NCI-H1092 treated with DMSO at 0.1 percent for 48 hours (cell line): Measurements from ENCODE around the gene FGF10.

Source experiments
- DNase-seq: peaks from one replicate; lab custom pipeline; 2025; lab: John Stamatoyannopoulos, UW

FGF10 gene

DNA sequence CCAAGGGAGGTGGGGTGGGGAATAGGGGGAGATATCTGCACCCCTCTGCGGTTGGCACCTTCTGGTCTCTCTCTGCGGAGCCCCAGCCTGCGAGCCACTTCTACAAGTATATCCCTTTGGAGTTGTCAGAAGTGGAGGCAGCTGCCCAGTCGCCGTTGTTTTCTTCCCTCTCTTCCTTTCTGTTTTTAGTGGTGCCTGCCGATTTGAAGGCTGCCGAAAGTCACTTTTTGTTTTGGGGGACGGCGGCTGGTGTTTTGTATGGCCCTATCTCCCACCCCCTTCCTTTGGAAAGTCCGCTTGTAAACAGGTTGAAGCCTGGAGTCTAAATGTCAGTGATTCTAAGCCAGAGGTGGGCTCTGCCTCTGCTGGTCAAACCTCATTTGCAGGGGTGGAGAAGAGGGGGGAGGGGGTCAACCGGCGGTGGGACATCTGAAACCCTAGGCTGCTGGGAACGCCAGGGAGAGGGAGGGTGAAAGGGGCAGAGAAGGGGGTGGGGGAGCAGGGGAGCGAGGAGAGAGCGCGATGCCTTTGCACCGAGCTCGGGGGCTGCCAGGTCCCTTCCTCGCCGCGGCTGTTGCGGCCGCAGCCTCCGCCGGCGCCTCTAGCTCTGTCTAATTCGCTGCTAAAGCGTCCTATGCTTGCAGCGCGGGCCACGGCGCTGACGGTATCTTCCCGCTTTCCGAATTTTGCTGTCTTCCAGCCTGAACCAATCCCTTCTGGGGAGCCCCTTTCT, at the start of gene FGF10:
TSS of gene FGF10 (minus strand) at position 331 of the 733 bp plus-strand sequence. CDS start 738 bp downstream, outside the sequence.
- no peak for DNase-seq

DNA sequence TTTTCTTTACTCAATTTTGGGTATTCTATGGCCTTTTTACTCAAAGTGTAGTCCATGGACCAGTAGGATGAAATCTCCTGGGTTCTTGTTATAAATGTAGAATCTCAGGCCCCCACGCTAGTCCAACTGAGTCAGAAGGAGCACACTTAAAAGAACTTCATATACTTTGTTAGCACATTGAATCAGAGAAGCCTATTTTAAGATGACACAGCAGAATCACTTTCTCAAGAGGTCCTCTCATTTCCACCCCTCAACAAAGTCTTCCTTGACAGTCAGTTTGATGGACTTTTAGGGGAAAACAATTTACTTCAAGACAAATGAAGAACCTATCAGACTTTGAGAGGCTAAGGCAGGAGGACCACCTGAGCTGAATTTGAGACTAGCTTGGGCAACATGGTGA, 37.7 kb upstream of the FGF10 start:
- no peak for DNase-seq

DNA sequence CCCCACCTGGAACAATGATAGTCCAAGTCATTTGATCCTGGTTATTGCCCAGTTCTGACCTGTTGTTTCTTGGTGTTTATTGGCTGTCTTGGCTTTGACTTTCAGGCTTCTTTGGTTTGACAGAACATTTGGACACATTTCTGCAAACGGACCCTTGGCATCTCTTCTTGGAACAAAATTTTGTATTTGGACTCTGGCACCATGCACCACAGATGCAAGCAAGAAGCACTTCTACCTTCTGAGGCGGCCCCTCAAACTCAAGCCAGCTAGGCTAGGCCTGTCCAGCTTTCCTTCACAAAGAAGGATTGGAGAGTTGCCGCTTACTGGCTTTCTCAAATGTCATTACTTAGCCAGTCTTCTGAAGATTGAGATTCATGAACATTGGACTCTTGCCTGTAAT, 23.1 kb upstream of the FGF10 start:
- no peak for DNase-seq

DNA sequence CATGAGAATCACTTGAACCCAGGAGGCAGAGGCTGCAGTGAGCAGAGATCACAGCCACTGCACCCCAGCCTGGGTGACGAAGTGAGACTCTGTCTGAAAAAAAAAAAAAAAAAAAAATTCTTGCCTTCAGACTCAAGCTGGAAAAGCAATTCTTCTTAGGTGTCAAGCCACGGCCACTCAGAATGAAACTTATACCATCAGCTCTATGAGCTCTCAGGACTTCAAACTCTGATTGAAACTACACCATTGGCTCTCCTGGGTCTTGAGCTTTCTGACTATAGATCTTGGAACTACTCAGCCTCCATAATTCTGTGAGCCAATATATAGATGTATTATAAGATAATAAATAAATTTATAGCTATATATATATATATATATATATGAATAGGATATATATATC, 12.9 kb upstream of the FGF10 start:
- no peak for DNase-seq

DNA sequence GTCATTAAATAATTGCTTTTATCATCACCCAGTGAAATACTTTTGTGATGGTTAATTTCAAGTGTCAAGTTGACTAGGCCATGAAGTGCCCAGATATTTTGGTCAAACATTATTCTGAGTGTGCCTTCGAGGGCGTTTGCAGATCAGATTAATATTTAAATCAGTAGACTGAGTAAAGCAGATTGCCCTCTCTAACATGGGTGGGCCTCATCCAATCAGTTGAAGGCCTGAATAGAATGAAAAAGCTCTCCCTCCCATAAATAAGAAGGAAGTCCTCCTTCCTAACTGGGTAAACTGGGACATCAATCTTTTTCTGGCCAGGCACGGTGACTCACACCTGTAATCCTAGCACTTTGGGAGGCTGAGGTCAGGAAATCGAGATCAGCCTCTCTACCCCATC, 12.4 kb upstream of the FGF10 start:
- no peak for DNase-seq

DNA sequence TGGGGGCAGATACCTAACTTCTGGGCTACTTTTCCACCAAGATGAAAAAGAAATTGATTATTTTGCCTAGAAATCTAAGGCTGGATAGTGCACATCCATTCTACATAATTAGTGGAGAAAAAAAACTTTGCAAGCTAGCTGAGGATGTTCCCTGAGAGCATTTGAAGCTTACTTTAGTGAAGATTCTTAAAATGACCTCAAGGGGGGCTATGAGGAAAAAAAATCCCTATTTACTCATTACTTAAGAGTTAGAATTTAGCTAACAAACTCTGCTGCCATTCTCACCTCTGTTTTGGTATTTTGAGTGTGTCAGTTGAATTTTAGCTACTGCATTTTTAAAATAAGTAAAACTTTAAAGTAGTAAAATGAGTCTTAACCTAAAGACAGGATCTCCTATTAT, 9.2 kb upstream of the FGF10 start:
- DNase-seq: no peak

DNA sequence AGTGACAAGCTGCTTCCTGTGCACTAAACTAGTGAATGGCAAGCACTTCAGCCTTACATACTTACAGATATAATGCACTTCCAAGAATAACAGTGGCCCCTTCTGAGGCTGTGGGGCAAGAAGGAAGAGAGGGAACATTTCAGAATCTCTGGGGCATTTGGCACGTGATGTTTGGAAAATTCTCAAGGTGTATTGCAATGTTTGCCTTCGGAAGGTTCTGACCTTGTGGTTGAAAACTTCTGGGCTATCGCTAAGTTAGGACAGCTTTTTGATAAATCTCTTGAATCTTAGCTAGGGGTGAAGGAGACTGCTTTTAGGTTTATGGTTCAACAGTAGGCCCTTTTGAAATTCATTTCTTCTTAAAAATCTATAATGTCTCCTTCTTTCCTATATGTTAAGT, 7.1 kb upstream of the FGF10 start:
- no peak for DNase-seq

DNA sequence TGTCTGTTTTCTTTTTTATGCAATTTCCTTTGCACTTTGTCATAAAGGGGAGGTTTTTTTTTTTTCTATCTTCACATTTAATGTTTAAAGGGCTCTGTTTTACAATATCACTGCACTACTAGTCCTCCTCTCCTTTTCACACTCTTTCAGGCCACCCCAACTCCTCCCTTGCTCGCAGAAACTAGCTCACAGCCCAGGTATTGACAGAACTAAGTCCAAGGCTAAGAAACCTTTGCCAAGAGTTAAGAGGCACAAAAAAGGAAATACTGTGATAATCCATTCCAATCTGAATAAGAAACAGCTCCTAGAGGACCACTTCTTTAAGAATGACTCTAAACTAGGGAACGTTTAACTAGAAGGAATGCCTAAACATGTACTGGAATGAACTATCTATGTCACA, 1.1 kb upstream of the FGF10 start:
- DNase-seq: no peak

DNA sequence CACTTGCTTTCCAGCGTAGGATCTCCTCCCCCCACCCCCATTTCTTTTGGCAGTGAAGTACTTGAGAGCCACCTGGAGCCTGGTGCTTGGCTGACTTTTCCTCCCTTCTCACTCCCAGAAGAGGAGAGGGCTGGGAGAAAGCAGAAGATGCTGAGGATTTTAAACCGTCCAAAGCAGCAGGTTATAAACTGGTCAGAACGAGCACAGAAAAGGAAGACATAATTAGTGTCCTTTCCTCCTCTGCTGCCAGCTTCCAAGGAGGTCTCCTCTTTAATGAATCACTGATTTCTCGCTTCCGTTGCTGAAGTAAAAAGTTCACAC, 563 bp upstream of the FGF10 start:
- DNase-seq: no peak

DNA sequence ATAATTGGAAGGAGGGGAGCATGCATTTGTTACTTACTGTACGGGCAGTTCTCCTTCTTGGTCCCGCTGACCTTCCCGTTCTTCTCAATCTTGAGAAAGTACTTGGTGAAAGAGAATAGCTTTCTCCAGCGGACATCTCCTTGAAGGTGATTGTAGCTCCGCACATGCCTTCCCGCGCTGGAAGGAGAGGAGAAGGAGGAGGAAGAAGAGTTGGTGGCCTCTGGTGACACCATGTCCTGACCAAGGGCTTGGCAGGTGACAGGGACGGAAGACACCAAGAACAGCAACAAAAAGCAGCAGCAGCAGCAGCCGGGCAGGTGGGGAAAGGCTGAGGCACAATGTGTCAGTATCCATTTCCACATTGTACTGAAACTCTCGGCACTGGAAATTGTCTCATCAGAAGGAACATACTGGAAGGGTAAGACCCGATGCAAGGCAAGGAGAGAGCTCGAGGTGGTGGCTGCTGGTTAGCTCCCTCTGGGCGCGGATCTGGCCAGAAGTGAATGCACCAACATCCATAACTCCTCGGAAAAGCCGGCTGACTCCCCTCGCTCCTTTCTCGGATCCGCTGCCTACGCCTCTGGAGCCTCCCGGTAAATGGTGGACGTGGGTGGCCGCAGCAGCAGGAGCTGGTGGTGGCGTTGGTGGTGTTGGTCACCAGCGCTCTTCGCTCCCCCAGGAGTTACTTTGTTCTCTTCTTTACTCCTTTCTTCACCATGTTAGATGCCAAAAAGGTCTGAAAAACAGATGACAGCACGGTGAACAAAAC, 715 bp downstream of the FGF10 start:
- peak; percentile 1 for DNase-seq

DNA sequence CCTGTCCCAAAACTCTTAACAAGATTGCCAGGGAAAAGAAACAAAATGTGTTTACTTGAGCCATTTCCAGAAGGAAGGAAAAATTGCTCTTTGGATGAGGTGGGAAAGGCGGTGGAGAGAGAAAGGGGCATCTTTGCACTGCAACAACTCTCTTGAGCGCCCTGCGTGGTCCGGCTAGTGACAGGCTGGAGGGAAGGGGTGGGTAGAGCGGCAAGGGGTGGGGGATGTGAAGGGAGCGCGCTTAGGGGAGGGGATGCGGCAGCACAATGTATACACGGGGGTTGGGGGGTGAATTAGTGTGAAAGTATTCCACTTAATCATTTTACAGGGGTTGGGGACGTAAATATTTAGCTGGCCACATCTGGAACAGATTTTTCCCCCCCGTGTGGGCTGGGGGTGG, 1.3 kb downstream of the FGF10 start:
- DNase-seq: no peak

DNA sequence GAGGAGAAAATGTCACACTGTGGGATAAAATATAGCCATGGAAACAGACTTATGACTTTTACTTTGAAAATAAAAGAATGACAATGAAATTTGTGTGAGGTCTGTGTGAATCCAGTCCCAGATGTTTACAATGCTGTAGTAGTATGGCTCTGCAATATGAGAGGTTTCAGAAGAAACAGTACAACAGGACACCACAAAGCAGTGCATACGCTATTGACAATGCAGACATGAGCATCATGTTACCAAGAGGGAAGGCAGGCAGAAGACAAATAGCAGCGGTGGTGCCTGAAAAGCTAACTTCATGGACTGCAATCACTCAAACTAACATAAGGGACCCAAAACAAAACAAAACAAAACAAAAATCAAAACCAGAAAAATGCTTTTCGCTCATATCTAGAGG, 1.8 kb downstream of the FGF10 start:
- DNase-seq: no peak

DNA sequence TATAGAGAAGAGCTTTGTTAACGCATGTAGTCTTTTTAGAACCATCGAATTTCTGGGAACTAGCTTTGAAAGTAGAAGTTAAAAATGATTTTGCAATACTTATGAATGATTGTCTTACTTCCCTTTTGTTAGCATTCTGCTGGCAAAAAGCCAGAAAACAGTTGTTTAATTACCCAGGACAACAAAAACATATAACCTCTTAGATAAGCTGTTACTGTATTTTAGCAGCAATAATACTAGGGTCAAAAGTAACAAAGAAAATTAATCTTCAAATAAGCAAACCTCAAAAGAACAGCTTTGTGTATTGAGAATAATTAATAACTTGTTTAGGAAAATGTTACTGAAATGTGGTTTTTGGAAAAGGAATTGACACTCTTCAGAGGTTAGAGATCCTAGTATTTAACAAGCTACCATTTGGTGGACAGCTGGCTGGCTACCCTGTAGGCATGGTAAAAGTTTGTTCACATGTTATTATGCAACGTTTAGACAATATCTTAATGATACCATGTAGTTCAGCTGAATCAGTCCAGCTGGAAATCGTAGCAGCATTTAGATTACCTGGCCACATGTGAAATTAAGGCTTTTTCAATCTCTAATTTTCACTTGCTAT, 3.8 kb downstream of the FGF10 start:
- no peak for DNase-seq

DNA sequence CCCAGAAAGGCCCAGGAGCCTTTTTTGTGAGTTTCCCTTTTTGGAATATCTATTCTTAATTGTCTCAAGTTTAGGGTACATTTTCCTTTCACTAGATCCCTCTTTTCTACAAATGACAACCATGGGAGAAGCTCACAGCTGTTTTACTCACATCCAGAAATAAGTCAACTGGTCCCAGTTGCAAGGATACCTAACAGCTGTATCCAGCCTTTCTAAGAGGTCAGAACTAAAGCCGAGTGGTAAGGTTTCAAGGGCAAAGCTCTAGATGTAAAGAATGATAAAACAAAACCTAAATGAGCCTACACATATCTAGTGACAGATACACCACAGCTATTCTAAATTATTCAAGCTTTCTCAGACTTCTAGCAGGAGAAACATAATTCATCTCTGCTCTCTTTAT, 4.4 kb downstream of the FGF10 start:
- DNase-seq: no peak

DNA sequence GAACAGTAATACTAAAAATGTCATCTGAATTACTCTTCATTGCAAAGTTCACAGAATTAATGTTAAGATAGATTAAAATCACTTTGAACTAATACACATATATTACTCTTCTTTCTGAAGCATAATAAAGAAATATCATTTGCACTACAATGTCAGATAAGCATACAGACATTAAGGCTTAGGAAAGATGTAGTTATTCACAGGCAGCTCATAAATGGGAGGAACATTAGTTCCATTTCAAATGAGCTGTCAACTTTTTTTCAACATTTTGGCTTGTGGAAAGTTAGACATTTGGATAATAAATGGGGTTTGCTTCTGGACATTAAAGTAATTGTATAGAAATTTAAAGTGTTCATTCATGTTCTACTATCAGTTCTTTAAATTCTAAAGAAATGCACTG, 6.3 kb downstream of the FGF10 start:
- no peak for DNase-seq

DNA sequence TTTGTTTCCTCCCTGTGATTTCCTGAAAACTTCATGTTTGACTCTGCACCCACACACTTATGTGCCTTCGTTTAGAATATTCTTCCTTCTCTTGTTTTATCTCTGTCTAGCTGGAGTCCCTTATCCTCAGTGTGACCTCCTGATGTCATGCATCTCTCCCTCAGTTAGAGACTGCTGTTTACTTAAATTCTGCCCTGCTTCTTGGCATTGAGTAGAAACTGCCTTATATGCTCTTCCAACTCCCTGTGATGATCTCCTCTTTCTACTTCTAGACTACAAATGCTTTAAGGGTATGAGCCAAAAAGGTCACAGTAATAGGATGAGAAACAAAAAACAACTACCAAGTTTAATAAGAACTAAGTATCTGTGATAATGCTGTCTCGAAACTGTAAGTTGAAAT, 12.2 kb downstream of the FGF10 start:
- DNase-seq: no peak

DNA sequence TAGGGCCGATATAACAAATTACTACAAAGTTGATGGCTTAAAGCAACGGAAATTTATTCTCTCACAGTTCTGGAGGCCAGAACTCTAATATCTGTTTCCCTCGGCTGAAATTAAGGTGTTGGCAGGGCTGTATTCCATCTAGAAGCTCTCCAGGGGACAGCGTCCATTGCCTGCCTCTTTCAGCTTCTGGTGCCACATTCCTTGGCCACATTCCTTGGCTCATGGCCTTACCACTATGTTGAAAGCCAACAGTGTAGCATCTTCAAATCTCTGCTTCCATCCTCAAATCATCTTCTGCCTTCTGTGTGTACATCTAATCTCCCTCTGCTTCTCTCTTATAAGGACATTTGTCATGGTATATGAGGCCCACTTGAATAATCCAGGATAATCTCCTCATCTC, 17.2 kb downstream of the FGF10 start:
- no peak for DNase-seq

DNA sequence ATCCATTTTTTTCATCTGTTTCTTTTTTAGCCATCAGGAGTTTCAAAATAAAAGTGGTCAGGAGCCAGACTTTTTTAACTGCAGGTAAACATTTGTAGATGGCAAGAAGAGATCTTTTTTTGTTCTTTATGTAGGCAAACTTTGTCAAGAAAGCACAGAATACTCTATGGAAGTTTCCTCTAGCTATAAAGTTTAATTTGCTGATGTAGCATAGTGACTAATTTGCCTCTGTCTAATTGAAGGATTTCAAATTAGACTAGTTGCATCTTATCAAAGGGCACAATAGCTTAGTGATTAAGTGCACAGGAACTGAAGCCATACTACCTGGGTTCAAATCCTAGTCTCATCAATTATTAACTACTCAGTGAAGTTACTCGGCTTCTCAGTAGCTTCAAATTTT, 22.0 kb downstream of the FGF10 start:
- DNase-seq: no peak

DNA sequence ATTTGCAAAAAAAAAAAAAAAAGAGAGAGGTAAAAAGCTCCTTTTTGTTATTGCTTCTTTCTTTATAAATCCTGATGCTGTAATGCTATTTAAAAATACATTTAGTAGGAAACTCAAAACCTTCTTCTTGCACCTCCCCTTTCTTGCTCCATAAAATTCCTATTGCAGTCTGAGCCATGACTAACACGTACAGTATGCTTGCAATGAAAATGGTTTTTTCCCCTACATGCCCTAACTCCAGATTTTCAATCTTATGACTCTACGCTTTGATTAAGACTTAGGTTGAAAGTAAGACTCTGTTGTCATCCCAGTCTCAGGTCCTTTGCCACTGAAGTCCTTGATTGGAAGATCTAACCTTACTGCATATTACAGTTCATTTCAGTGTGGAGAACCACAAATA, 23.9 kb downstream of the FGF10 start:
- DNase-seq: no peak

DNA sequence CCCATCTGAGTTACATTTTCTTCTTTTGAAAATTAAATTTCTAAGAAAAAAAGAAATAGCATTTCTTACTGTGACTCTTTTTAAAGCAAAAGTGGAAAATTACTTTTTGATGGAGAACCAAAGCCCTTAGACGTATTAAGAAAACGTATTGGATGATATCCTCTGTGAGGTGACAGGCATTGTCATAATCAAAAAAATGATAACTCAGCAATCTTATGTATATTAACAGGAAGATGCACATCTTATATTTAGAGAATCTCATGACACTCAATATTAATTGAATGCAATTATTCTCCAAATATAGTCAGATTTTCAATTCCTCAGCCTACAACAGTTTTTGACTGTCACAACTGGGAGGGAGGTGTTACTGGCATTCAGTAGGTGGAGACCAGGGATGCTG, 25.1 kb downstream of the FGF10 start:
- no peak for DNase-seq

DNA sequence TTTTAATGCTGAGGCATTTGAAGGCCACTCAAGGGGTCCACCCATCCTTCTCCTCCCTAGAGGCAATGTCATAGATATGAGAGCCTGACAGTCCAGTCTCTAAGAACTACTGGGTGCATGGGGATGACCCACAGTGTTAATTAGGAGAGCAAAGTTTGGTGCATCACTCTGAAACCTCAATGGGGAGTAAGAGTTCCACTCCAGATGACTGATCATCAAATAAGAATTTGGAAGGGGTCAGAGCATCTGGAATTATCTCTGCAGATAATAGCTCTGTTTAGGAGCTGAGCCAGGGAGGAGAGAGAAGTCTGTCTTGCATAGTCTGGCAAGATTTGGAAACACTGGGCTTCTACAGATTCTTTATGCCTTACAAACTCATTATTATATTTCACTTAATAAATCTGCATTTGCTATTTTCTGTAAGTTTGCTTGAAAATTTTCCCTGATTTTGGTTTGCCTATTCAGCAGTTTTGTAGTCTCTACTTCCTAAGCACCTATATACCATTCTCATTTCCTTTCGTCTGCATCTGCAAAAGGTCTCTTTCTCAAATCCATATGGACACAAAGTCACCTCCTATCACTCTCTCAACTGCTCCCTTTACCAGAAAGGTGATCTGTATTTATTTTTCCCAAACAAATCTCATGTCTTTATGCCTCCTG, 27.7 kb downstream of the FGF10 start:
- DNase-seq: no peak

DNA sequence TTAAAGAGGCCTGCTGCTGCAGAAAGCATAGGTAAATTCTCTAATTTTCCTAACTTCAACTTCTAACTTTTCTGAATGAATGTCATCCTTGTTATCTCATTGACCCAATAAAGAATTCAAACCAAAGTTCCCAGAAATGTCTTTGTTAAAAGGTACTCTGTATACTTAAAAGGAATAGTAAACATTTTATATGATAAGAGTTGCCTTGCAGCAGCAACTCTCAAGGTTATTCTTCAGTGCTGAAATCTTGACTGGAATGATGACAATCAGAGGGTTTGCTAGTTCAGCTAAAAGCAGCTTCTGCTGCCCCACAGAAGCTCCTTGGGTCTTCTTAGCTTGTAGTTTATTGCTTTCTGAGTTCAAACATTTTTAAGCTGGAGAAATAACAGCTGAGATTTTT, 28.3 kb downstream of the FGF10 start:
- no peak for DNase-seq

DNA sequence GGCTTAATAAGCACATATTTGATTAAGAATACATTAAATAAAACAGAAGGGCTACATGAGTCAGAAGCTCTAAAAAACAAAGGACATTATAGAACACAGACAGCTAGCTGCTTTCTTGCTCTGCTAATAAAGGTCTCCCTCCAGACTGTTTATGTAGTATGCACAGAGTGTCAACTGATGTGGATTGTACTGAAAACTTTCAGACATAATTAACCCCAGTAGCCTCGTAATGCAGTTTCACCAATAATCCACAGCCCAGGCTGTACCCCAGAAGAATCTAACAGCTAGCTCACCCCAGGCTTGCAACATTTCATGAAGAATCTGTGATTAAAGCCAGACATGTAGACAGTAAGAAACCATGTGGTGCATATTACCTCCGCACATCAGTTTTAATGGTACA, 30.8 kb downstream of the FGF10 start:
- DNase-seq: no peak
